PC-3 (cell line): ENCODE data around the gene OR6N1.

Experiments used
- CTCF ChIP-seq: fragments of 300-600 bp; sonication (generic); conservative IDR thresholded peaks from 2 replicates; pipeline ENCODE4 v1.5.1; 2017; ENCODE audit warnings: antibody characterized with exemption, low read depth, mild to moderate bottlenecking, low read length
- EZH2 ChIP-seq: fragments of 300-600 bp; sonication (generic); IDR thresholded peaks from one replicate; pipeline ENCODE4 v1.6.1; 2017; ENCODE audit warnings: antibody characterized with exemption, mild to moderate bottlenecking, low read length; ENCODE audit not compliant: unreplicated experiment

GRCh38 chr1:158728510-158729225, 43.3 kb downstream of the OR6N1 start:
- TF ChIP-seq CTCF (no peak), EZH2 (no peak)
